Kidney (tissue), 14 donors: ENCODE data around the gene LTF. TPM values are rescaled to one million over a fixed set of nuclear protein-coding genes. Genes with fewer than 3 reads are reported as not detected.

Experiments
- DNase-seq, 5 donors: peaks; one replicate each; pipeline ENCODE4 v3.0.0-alpha.2; 2013 to 2020
- FAIRE-seq: peaks from 2 replicates; lab custom pipeline; 2012; peaks lifted over from hg19 to GRCh38; lab: Jason Lieb, UNC
- H3K27ac ChIP-seq, 2 donors: one replicate each; pipeline ENCODE4 v1.7.0; 2013; ENCODE audit warnings: low read depth in 2 of 2, low read length in 2 of 2, inconsistent platforms in 1 of 2
- H3K27me3 ChIP-seq: one replicate; pipeline ENCODE4 v1.7.1; 2013; ENCODE audit warnings: low read length, inconsistent platforms; ENCODE audit not compliant: control insufficient read depth, insufficient read depth
- H3K36me3 ChIP-seq, 3 donors: one replicate each; pipeline versions ENCODE4 v1.7.0 to v1.7.1; 2013; ENCODE audit warnings: low read length in 3 of 3, control low read depth in 1 of 3, inconsistent platforms in 1 of 3; ENCODE audit not compliant: insufficient read depth in 3 of 3, control insufficient read depth in 2 of 3
- H3K4me1 ChIP-seq, 3 donors: one replicate each; pipeline versions ENCODE4 v1.7.0 to v1.7.1; 2013; ENCODE audit warnings: low read length in 3 of 3, inconsistent platforms in 1 of 3, low read depth in 1 of 3; ENCODE audit not compliant: control insufficient read depth in 2 of 3, insufficient read depth in 2 of 3
- H3K4me3 ChIP-seq, 3 donors: one replicate each; pipeline versions ENCODE4 v1.7.0 to v1.8.1; 2013; ENCODE audit warnings: low read length in 3 of 3, control low read depth in 1 of 3, inconsistent platforms in 1 of 3
- H3K9ac ChIP-seq, 3 donors: one replicate each; pipeline versions ENCODE4 v1.7.0 to v1.7.1; 2013; ENCODE audit warnings: low read length in 3 of 3, control low read depth in 1 of 3, inconsistent platforms in 1 of 3
- H3K9me3 ChIP-seq, 3 donors: one replicate each; pipeline versions ENCODE4 v1.7.0 to v1.7.1; 2013; ENCODE audit warnings: low read length in 3 of 3, control low read depth in 1 of 3, inconsistent platforms in 1 of 3; ENCODE audit not compliant: control insufficient read depth in 2 of 3, insufficient read depth in 1 of 3
- CTCF ChIP-seq: IDR thresholded peaks from 3 replicates; pipeline ENCODE4 v1.5.1; 2012; ENCODE audit warnings: mild to moderate bottlenecking, moderate library complexity, borderline replicate concordance; ENCODE audit not compliant: insufficient read depth; ENCODE audit errors: extremely low read depth
- intact Hi-C: fragments of 100-400 bp; cut with DNase I; formaldehyde crosslinking; loops from one replicate; pipeline ENCODE4 v1.11.1; 2022
- polyA plus RNA-seq: library from polyadenylated mRNA; stranded (reverse); fragments of 350-450 nt; fragmentation: Illumina TruSeq; extraction: RNeasy Lipid Tissue Mini Kit (QIAGEN cat#74804); gene quantifications from one replicate; pipeline ENCODE4 v1.2.3, GENCODE V29; 2014; ENCODE audit warnings: low read depth, low replicate concordance; ENCODE audit not compliant: insufficient read depth
- total RNA-seq: library from RNA; stranded (reverse); fragmentation: NEBNext Ultra II Directional; extraction: Animal tissue kit (Norgen Biotek cat#: 25700); gene quantifications from one replicate; pipeline ENCODE4 v1.2.1, GENCODE V29; 2021
- donor health status: control.
- donor health status: control.
- donor health status: control.
- donor health status: control.
- donor health status: control.
- donor health status: DM: yes; HTN: yes; CAD: no.
- donor health status: Normal renal cell carcinoma (clear cell type).

Gene LTF
- total and polyA plus RNA-seq, 2 donors from 2014 or later: 34.7 to 1,823 TPM

GRCh38 chr3:46470831-46471230 lies 6.1 kb upstream of the LTF start:
- no peak for TF ChIP-seq CTCF
- Histone ChIP-seq H3K27me3 (no peaks in the 10 kb centered on the region), H3K9me3 (no peaks in the 10 kb centered on the region), H3K27ac (no peak overlapping the region), H3K36me3 (no peaks in the 10 kb centered on the region), H3K9ac (no peak overlapping the region), H3K4me3 (no peak overlapping the region), H3K4me1 (no peaks in the 10 kb centered on the region)
- intact Hi-C loops: no loop called here
- DNase-seq (no peak), FAIRE-seq (no peak)

- Histone ChIP-seq H3K27ac (no peak overlapping the region), H3K27me3 (peaks cover 4% of the 10 kb centered on the region), H3K4me3 (no peak overlapping the region), H3K9ac (no peak overlapping the region), H3K9me3 (no peaks in the 10 kb centered on the region), H3K4me1 (no peaks in the 10 kb centered on the region), H3K36me3 (no peaks in the 10 kb centered on the region)
- no peak for FAIRE-seq
- DNase-seq: peak in 1 of 5 donors; percentile 83
- intact Hi-C loops: no loop called here
- TF ChIP-seq CTCF: no peak
Measured at GRCh38 chr3:46469680-46470357, 5.1 kb upstream of the LTF start.

- peaks cover 8% of the 10 kb centered on the region for H3K27me3 ChIP-seq
- intact Hi-C loops: no loop called here
- no peak for FAIRE-seq
- no peak overlapping the region for H3K4me3 ChIP-seq
- no peak overlapping the region for H3K9ac ChIP-seq
- H3K4me1 ChIP-seq: peaks cover 0 to under 1% (median 0%) of the 10 kb centered on the region in 3 donors
- no peak for TF ChIP-seq CTCF
- no peak for DNase-seq
- no peak overlapping the region for H3K27ac ChIP-seq
- H3K36me3 ChIP-seq: no peaks in the 10 kb centered on the region
- no peaks in the 10 kb centered on the region for H3K9me3 ChIP-seq
Measured at GRCh38 chr3:46468753-46469600, 4.3 kb upstream of the LTF start.
